22Rv1 (cell line): Measurements from ENCODE around the gene FAM170B.

Source experiments
- ZFX ChIP-seq: fragments of 450-650 bp; IDR thresholded peaks from 2 replicates; pipeline ENCODE4 v1.6.1; 2017; ENCODE audit warnings: antibody characterized with exemption, borderline replicate concordance
- TF ChIP-seq, protein P1 (sequence below): fragments of 450-650 bp; IDR thresholded peaks from 2 replicates; pipeline ENCODE4 v1.5.1; 2017; ENCODE audit warnings: mild to moderate bottlenecking

- TF ChIP-seq, protein P1, sequence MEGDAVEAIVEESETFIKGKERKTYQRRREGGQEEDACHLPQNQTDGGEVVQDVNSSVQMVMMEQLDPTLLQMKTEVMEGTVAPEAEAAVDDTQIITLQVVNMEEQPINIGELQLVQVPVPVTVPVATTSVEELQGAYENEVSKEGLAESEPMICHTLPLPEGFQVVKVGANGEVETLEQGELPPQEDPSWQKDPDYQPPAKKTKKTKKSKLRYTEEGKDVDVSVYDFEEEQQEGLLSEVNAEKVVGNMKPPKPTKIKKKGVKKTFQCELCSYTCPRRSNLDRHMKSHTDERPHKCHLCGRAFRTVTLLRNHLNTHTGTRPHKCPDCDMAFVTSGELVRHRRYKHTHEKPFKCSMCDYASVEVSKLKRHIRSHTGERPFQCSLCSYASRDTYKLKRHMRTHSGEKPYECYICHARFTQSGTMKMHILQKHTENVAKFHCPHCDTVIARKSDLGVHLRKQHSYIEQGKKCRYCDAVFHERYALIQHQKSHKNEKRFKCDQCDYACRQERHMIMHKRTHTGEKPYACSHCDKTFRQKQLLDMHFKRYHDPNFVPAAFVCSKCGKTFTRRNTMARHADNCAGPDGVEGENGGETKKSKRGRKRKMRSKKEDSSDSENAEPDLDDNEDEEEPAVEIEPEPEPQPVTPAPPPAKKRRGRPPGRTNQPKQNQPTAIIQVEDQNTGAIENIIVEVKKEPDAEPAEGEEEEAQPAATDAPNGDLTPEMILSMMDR, result no peak
- no peak for TF ChIP-seq ZFX
Measured at GRCh38 chr10:49112851-49113250, 21.0 kb downstream of the FAM170B start.
